IMR-90 (cell line): ENCODE data around the gene ATP2A3. TPM values are rescaled to one million over a fixed set of nuclear protein-coding genes. Genes with fewer than 3 reads are reported as not detected.

Source experiments
- ATAC-seq: fragments of 200-7000 bp; cut with Tn5 transposase; 2 replicates; pipeline ENCODE4 v1.9.1; 2020; ENCODE audit warnings: low read depth, mild to moderate bottlenecking, moderate library complexity
- BruUV-seq: library from RNA; stranded (reverse); fragments of 400-500 nt; replicated peaks from 2 replicates; lab custom pipeline; 2021; lab: Mats Ljungman, UMichigan
- CTCF ChIA-PET: fragments of 300-600 bp; formaldehyde crosslinking; extraction: SDS; loops from one replicate; lab custom pipeline; 2021; ENCODE audit warnings: antibody characterized with exemption; lab: Yijun Ruan, JAX
- POLR2A ChIA-PET: fragments of 300-600 bp; sonication (Branson Sonifier 250); formaldehyde crosslinking; loops from one replicate; lab custom pipeline; 2022; ENCODE audit warnings: antibody characterized with exemption; ENCODE audit not compliant: unreplicated experiment; lab: Charles Lee
- DNase-seq: peaks from one replicate; pipeline ENCODE4 v3.0.0; 2013
- H2AFZ ChIP-seq: replicated peaks from 2 replicates; pipeline ENCODE3; 2013; ENCODE audit warnings: low read length, mild to moderate bottlenecking; ENCODE audit not compliant: poor library complexity
- H2AK5ac ChIP-seq: 2 replicates; pipeline ENCODE4 v1.6.1; 2013; ENCODE audit warnings: low read depth, low read length, inconsistent platforms
- H2AK9ac ChIP-seq: replicated peaks from 2 replicates; pipeline ENCODE3; 2013; ENCODE audit warnings: mild to moderate bottlenecking, low read depth, low read length, moderate library complexity; ENCODE audit not compliant: poor library complexity
- H2BK120ac ChIP-seq: 2 replicates; pipeline ENCODE4 v1.6.1; 2013; ENCODE audit warnings: low read depth, low read length, inconsistent platforms
- H2BK15ac ChIP-seq: 3 replicates; pipeline ENCODE4 v1.6.1; 2013; ENCODE audit warnings: low read depth, low read length, inconsistent platforms
- H2BK20ac ChIP-seq: 2 replicates; pipeline ENCODE4 v1.6.1; 2013; ENCODE audit warnings: low read depth, mild to moderate bottlenecking, inconsistent platforms, low read length, moderate library complexity
- H2BK5ac ChIP-seq: 2 replicates; pipeline ENCODE4 v1.6.1; 2013; ENCODE audit warnings: mild to moderate bottlenecking, low read depth, low read length, inconsistent platforms; ENCODE audit not compliant: poor library complexity, severe bottlenecking
- H3K14ac ChIP-seq: replicated peaks from 2 replicates; pipeline ENCODE4 v1.6.1; 2013; ENCODE audit warnings: low read depth, low read length, inconsistent platforms
- H3K18ac ChIP-seq: 2 replicates; pipeline ENCODE4 v1.6.1; 2013; ENCODE audit warnings: low read depth, low read length, control low read depth
- H3K23ac ChIP-seq: 2 replicates; pipeline ENCODE4 v1.6.1; 2013; ENCODE audit warnings: low read depth, low read length, inconsistent platforms
- H3K27ac ChIP-seq: 2 replicates; pipeline ENCODE4 v1.5.1; 2013; ENCODE audit warnings: mild to moderate bottlenecking, control low read depth, low read length; ENCODE audit not compliant: insufficient read depth
- H3K27me3 ChIP-seq: 2 replicates; pipeline ENCODE4 v1.6.1; 2013; ENCODE audit warnings: low read length; ENCODE audit not compliant: control insufficient read depth, insufficient read depth
- H3K36me3 ChIP-seq: 2 replicates; pipeline ENCODE4 v1.6.1; 2013; ENCODE audit warnings: low read length, mixed read lengths; ENCODE audit not compliant: control insufficient read depth, insufficient read depth
- H3K4ac ChIP-seq: 2 replicates; pipeline ENCODE4 v1.6.1; 2013; ENCODE audit warnings: low read depth, low read length, inconsistent platforms
- H3K4me1 ChIP-seq: 2 replicates; pipeline ENCODE4 v1.6.1; 2013; ENCODE audit warnings: low read length, mixed read lengths; ENCODE audit not compliant: control insufficient read depth, insufficient read depth
- H3K4me2 ChIP-seq: 2 replicates; pipeline ENCODE4 v1.6.1; 2013; ENCODE audit warnings: low read depth, mild to moderate bottlenecking, control low read depth, low read length, moderate library complexity
- H3K4me3 ChIP-seq: 2 replicates; pipeline ENCODE4 v1.5.1; 2013; ENCODE audit warnings: low read depth, mild to moderate bottlenecking, control low read depth, low read length, moderate library complexity; ENCODE audit not compliant: insufficient read depth
- H3K56ac ChIP-seq: 2 replicates; pipeline ENCODE4 v1.6.1; 2013; ENCODE audit warnings: low read length, inconsistent platforms; ENCODE audit not compliant: insufficient read depth; ENCODE audit errors: extremely low read depth
- H3K79me1 ChIP-seq, 2 experiments: 2 replicates each; pipeline ENCODE4 v1.6.1; 2013; ENCODE audit warnings: low read length in 2 of 2, inconsistent platforms in 1 of 2, low read depth in 1 of 2
- H3K9ac ChIP-seq: 2 replicates; pipeline ENCODE4 v1.6.1; 2013; ENCODE audit warnings: low read depth, low read length, control low read depth
- H3K9me1 ChIP-seq: 2 replicates; pipeline ENCODE4 v1.6.1; 2013; ENCODE audit warnings: low read length, inconsistent platforms; ENCODE audit not compliant: insufficient read depth
- H3K9me3 ChIP-seq: 2 replicates; pipeline ENCODE4 v1.6.1; 2013; ENCODE audit warnings: low read length; ENCODE audit not compliant: control insufficient read depth, insufficient read depth
- H4K20me1 ChIP-seq: 2 replicates; pipeline ENCODE4 v1.6.1; 2013; ENCODE audit warnings: low read length, inconsistent platforms; ENCODE audit not compliant: insufficient read depth
- H4K5ac ChIP-seq: 2 replicates; pipeline ENCODE4 v1.6.1; 2013; ENCODE audit warnings: mild to moderate bottlenecking, low read depth, low read length, control low read depth
- H4K8ac ChIP-seq, 2 experiments: 2 replicates each; pipeline ENCODE4 v1.6.1; 2013; ENCODE audit warnings: low read depth in 2 of 2, low read length in 2 of 2, control low read depth in 1 of 2, inconsistent platforms in 1 of 2
- H4K91ac ChIP-seq: 2 replicates; pipeline ENCODE4 v1.6.1; 2013; ENCODE audit warnings: low read depth, low read length, inconsistent platforms; ENCODE audit not compliant: insufficient read depth
- BHLHE40 ChIP-seq: fragments of 150-350 bp; IDR thresholded peaks from 2 replicates; pipeline ENCODE4 v1.6.1; 2016; ENCODE audit warnings: mild to moderate bottlenecking, low read depth, low read length
- CEBPB ChIP-seq: IDR thresholded peaks from 2 replicates; pipeline ENCODE4 v1.6.1; 2012; ENCODE audit warnings: low read depth, low read length, improper control_type of control experiment
- CHD1 ChIP-seq: IDR thresholded peaks from 2 replicates; pipeline ENCODE4 v1.6.1; 2012; ENCODE audit warnings: low read depth, low read length, improper control_type of control experiment
- ELK1 ChIP-seq: fragments of 150-350 bp; IDR thresholded peaks from 2 replicates; pipeline ENCODE4 v1.6.1; 2016; ENCODE audit warnings: low read depth, mild to moderate bottlenecking, low read length, moderate library complexity, borderline replicate concordance
- FOS ChIP-seq: fragments of 150-350 bp; IDR thresholded peaks from 2 replicates; pipeline ENCODE4 v1.6.1; 2016; ENCODE audit warnings: low read depth, low read length
- MAFK ChIP-seq: IDR thresholded peaks from 2 replicates; pipeline ENCODE4 v1.6.1; 2012; ENCODE audit warnings: low read depth, low read length, improper control_type of control experiment
- MAZ ChIP-seq: IDR thresholded peaks from 2 replicates; pipeline ENCODE4 v1.6.1; 2012; ENCODE audit warnings: low read depth, mild to moderate bottlenecking, low read length, improper control_type of control experiment, moderate library complexity, borderline replicate concordance
- MXI1 ChIP-seq: IDR thresholded peaks from 2 replicates; pipeline ENCODE4 v1.6.1; 2012; ENCODE audit warnings: low read depth, mild to moderate bottlenecking, low read length, moderate library complexity, borderline replicate concordance
- NFE2L2 ChIP-seq: fragments of 150-350 bp; IDR thresholded peaks from 2 replicates; pipeline ENCODE4 v1.6.1; 2016; ENCODE audit warnings: low read depth, mild to moderate bottlenecking, low read length
- POLR2A ChIP-seq: IDR thresholded peaks from 2 replicates; pipeline ENCODE4 v1.6.1; 2012; ENCODE audit warnings: mild to moderate bottlenecking, low read depth, low read length
- RCOR1 ChIP-seq: IDR thresholded peaks from 2 replicates; pipeline ENCODE4 v1.6.1; 2012; ENCODE audit warnings: mild to moderate bottlenecking, low read length, improper control_type of control experiment; ENCODE audit not compliant: insufficient replicate concordance
- RFX5 ChIP-seq: IDR thresholded peaks from 2 replicates; pipeline ENCODE4 v1.8.0; 2012; ENCODE audit warnings: low read depth, mild to moderate bottlenecking, low read length, moderate library complexity
- SMC3 ChIP-seq: fragments of 150-350 bp; IDR thresholded peaks from 2 replicates; pipeline ENCODE4 v1.6.1; 2016; ENCODE audit warnings: low read depth, mild to moderate bottlenecking, antibody characterized with exemption, low read length, moderate library complexity
- USF2 ChIP-seq: fragments of 150-350 bp; IDR thresholded peaks from 2 replicates; pipeline ENCODE4 v1.6.1; 2017; ENCODE audit warnings: mild to moderate bottlenecking, antibody characterized with exemption, low read length, low read depth
- WGBS, 2 experiments: methylation state at CpG; one replicate each; pipeline versions ENCODE4 v1.1.5 to v1.1.7; 2013; ENCODE audit warnings: missing lambda C conversion rate in 2 of 2; ENCODE audit not compliant: insufficient read length in 1 of 2; ENCODE audit errors: extremely low coverage in 2 of 2; 5-methylcytosine and 5-hydroxymethylcytosine counted together
- dilution Hi-C: fragments of 300-500 bp; cut with HindIII; formaldehyde crosslinking; loops from one replicate; pipeline ENCODE4 v1.14.3; 2018; ENCODE audit warnings: low sequenced_read_pairs; ENCODE audit not compliant: unreplicated experiment
- in situ Hi-C: fragments of 300-500 bp; cut with MboI; formaldehyde crosslinking; loops from 3 replicates; pipeline ENCODE4 v1.14.3; 2019; ENCODE audit warnings: low sequenced_read_pairs, inconsistent platforms, mixed read lengths
- intact Hi-C: fragments of 100-400 bp; cut with micrococcal nuclease; formaldehyde crosslinking; loops from 2 replicates; pipeline ENCODE4 v1.10.0; 2022
- polyA plus RNA-seq, 3 experiments: library from polyadenylated mRNA; depleted of rRNA; stranded (reverse); fragments of >200 nt; gene quantifications; 2 replicates each; pipeline ENCODE4 v1.2.3, GENCODE V29; 2012; ENCODE audit warnings: low replicate concordance in 1 of 3
- total RNA-seq: library from RNA; depleted of rRNA; stranded (reverse); fragments of >200 nt; gene quantifications from 2 replicates; pipeline ENCODE4 v1.2.3, GENCODE V29; 2012

Gene ATP2A3
- total and polyA plus RNA-seq, 2 of the 4 experiments (the other 2 are of a cell fraction) = 0.18 to 0.63 TPM

GRCh38 chr17:3964203-3965117, at the start of gene ATP2A3 (continued):
- TF ChIP-seq BHLHE40 = no peak
- no peak for TF ChIP-seq POLR2A
- no peak for TF ChIP-seq MAZ
- TF ChIP-seq FOS = no peak
- TF ChIP-seq RFX5 = no peak

GRCh38 chr17:4010754-4011153, 46.5 kb upstream of the ATP2A3 start:
- WGBS, 2 experiments = no CpG with 5 or more reads among the region's 2 CpGs
- in situ Hi-C loops = loop anchor here (25.0 kb wide), 1 partner anchor 273 kb away; no protein-coding TSS in a partner anchor
- H3K4ac ChIP-seq = no peak overlapping the region
- no peak overlapping the region for H4K91ac ChIP-seq
- ChIA-PET POLR2A (no interaction called here), CTCF (interaction anchor here (0.7 kb wide), 1 partner anchor 46 kb away, joined by 4 read pairs; no protein-coding TSS in a partner anchor)
- H3K56ac ChIP-seq = no peak overlapping the region
- DNase-seq (no peak), ATAC-seq (no peak)
- peaks cover 19% of the 10 kb centered on the region for H4K20me1 ChIP-seq
- H3K9me1 ChIP-seq = peaks cover 26% of the 10 kb centered on the region
- H3K4me1 ChIP-seq = peaks cover 23% of the 10 kb centered on the region
- no peak overlapping the region for H2AFZ ChIP-seq
- no peaks in the 10 kb centered on the region for H3K9me3 ChIP-seq
- no peak overlapping the region for H2BK120ac ChIP-seq
- peaks cover 0 to 26% of the 10 kb centered on the region in 2 experiments; a peak in 2 of 4 replicates for H3K79me1 ChIP-seq
- BruUV-seq = no TSS peak
- no peaks in the 10 kb centered on the region for H3K27me3 ChIP-seq
- peaks cover 53% of the 10 kb centered on the region for H3K36me3 ChIP-seq
- no peak overlapping the region for H3K4me3 ChIP-seq
- no peak overlapping the region for H3K27ac ChIP-seq
- H2AK5ac ChIP-seq = no peak overlapping the region
- no peak overlapping the region for H4K8ac ChIP-seq
- no peak overlapping the region for H2AK9ac ChIP-seq
- H3K23ac ChIP-seq = no peak overlapping the region
- no peak overlapping the region for H3K4me2 ChIP-seq
- intact Hi-C loops = no loop called here
- no peak overlapping the region for H2BK15ac ChIP-seq
- H4K5ac ChIP-seq = no peak overlapping the region
- H3K18ac ChIP-seq = no peak overlapping the region
- no peak overlapping the region for H2BK20ac ChIP-seq
- dilution Hi-C loops = no loop called here
- H3K14ac ChIP-seq = no peak overlapping the region
- no peak overlapping the region for H2BK5ac ChIP-seq
- H3K9ac ChIP-seq = no peak overlapping the region
- TF ChIP-seq RFX5 (no peak), ELK1 (no peak), USF2 (no peak), MXI1 (no peak), POLR2A (no peak), SMC3 (no peak), CEBPB (no peak), NFE2L2 (no peak), FOS (no peak), BHLHE40 (no peak), MAZ (no peak), RCOR1 (no peak), CHD1 (no peak), MAFK (no peak)
